A549 (cell line): ENCODE data around the gene SSTR3. TPM values are rescaled to one million over a fixed set of nuclear protein-coding genes. Genes with fewer than 3 reads are reported as not detected.

Source experiments
- ATAC-seq, 2 experiments: fragments of 200-7000 bp in 1 of 2; fragments of >200 bp in 1 of 2; cut with Nextera tagmentation in 1 of 2; cut with Tn5 transposase in 1 of 2; 3 replicates each; pipeline versions ENCODE4 v1.8.0 to v1.9.1; 2018 to 2020; ENCODE audit warnings: mild to moderate bottlenecking in 1 of 2, moderate library complexity in 1 of 2
- CTCF ChIA-PET: fragments of 300-600 bp; sonication (Branson Sonifier 250); formaldehyde crosslinking; extraction: SDS; loops from one replicate; lab custom pipeline; 2021; ENCODE audit warnings: antibody characterized with exemption, inconsistent platforms; lab: Yijun Ruan, JAX
- POLR2A ChIA-PET: fragments of 350-600 bp; formaldehyde crosslinking; extraction: SDS; loops from one replicate; lab custom pipeline; 2021; ENCODE audit warnings: antibody characterized with exemption, inconsistent platforms; lab: Yijun Ruan, JAX
- DNase-seq, 2 experiments: peaks; one replicate each; pipeline versions ENCODE4 v3.0.0 to v3.0.0-alpha.2; 2011 to 2016; ENCODE audit warnings: low read depth in 1 of 2, low spot score in 1 of 2
- FAIRE-seq: peaks from 2 replicates; lab custom pipeline; 2011; peaks lifted over from hg19 to GRCh38; lab: Jason Lieb, UNC
- H3K27ac ChIP-seq, 2 experiments: fragments of >200 bp; sonication (Bioruptor Twin); formaldehyde crosslinking; 3 replicates each; pipeline ENCODE4 v1.5.1; 2016 to 2017
- H3K4me1 ChIP-seq: fragments of >200 bp; sonication (Bioruptor Twin); formaldehyde crosslinking; 3 replicates; pipeline ENCODE4 v1.6.1; 2016
- H3K4me2 ChIP-seq: fragments of >200 bp; sonication (Bioruptor Twin); formaldehyde crosslinking; 3 replicates; pipeline ENCODE4 v1.6.1; 2016
- H3K4me3 ChIP-seq: fragments of >200 bp; sonication (Bioruptor Twin); formaldehyde crosslinking; 3 replicates; pipeline ENCODE4 v1.5.1; 2016
- H3K9me3 ChIP-seq: fragments of >200 bp; sonication (Bioruptor Twin); formaldehyde crosslinking; 3 replicates; pipeline ENCODE4 v1.6.1; 2016
- CBX8 ChIP-seq: fragments of 200-600 bp; sonication (generic); IDR thresholded peaks from 2 replicates; pipeline ENCODE4 v1.6.1; 2016
- CHD4 ChIP-seq: fragments of 200-600 bp; sonication (generic); IDR thresholded peaks from 2 replicates; pipeline ENCODE4 v1.6.1; 2016; ENCODE audit warnings: antibody characterized with exemption, mild to moderate bottlenecking, borderline replicate concordance
- E2F6 ChIP-seq: IDR thresholded peaks from 2 replicates; pipeline ENCODE4 v1.6.1; 2012; ENCODE audit warnings: low read depth, borderline replicate concordance
- EHF ChIP-seq: fragments of 250-450 bp; sonication (Bioruptor Pico); IDR thresholded peaks from 2 replicates; pipeline ENCODE4 v1.5.0; 2020; ENCODE audit warnings: mild to moderate bottlenecking
- EHMT2 ChIP-seq: fragments of 200-600 bp; sonication (generic); IDR thresholded peaks from 2 replicates; pipeline ENCODE4 v1.6.1; 2016; ENCODE audit warnings: antibody characterized with exemption, low read depth, mild to moderate bottlenecking, moderate library complexity
- ELK1 ChIP-seq: fragments of 150-350 bp; IDR thresholded peaks from 2 replicates; pipeline ENCODE4 v1.6.1; 2014; ENCODE audit warnings: low read depth, mild to moderate bottlenecking, low read length
- ESRRA ChIP-seq: fragments of 150-350 bp; IDR thresholded peaks from 2 replicates; pipeline ENCODE4 v1.6.1; 2014; ENCODE audit warnings: mild to moderate bottlenecking, low read length, borderline replicate concordance
- GATA3 ChIP-seq: IDR thresholded peaks from 2 replicates; pipeline ENCODE4 v1.6.1; 2012; ENCODE audit warnings: borderline replicate concordance
- HDAC2 ChIP-seq: fragments of 200-600 bp; sonication (generic); IDR thresholded peaks from 2 replicates; pipeline ENCODE4 v1.6.1; 2016
- HES2 ChIP-seq: fragments of >200 bp; sonication (Bioruptor Twin); formaldehyde crosslinking; IDR thresholded peaks from 2 replicates; pipeline ENCODE4 v1.6.1; 2016
- HOXB5 ChIP-seq: fragments of 250-450 bp; sonication (Bioruptor Pico); IDR thresholded peaks from 2 replicates; pipeline ENCODE4 v1.5.0; 2020; ENCODE audit warnings: mild to moderate bottlenecking, moderate library complexity
- JUN ChIP-seq, 2 experiments: fragments of >200 bp; sonication (Bioruptor Twin); formaldehyde crosslinking; IDR thresholded peaks; 2 replicates in 1 of 2; 3 replicates in 1 of 2; pipeline ENCODE4 v1.6.1; 2016 to 2017
- JUNB ChIP-seq: fragments of >200 bp; sonication (Bioruptor Twin); formaldehyde crosslinking; IDR thresholded peaks from 2 replicates; pipeline ENCODE4 v1.6.1; 2016
- MAX ChIP-seq: IDR thresholded peaks from 2 replicates; pipeline ENCODE4 v1.6.1; 2012
- MYC ChIP-seq: IDR thresholded peaks from 2 replicates; pipeline ENCODE4 v1.6.1; 2012; ENCODE audit warnings: mild to moderate bottlenecking, inconsistent platforms, low read length, improper control_type of control experiment, borderline replicate concordance
- NR3C1 ChIP-seq: fragments of >200 bp; sonication (Bioruptor Twin); formaldehyde crosslinking; IDR thresholded peaks from 3 replicates; pipeline ENCODE4 v1.6.1; 2017
- PBX3 ChIP-seq: IDR thresholded peaks from 2 replicates; pipeline ENCODE4 v1.6.1; 2012
- PHF8 ChIP-seq: fragments of 200-600 bp; sonication (generic); IDR thresholded peaks from 2 replicates; pipeline ENCODE4 v1.6.1; 2016; ENCODE audit warnings: low read depth, mild to moderate bottlenecking, antibody characterized with exemption, moderate library complexity, borderline replicate concordance
- RCOR1 ChIP-seq: fragments of 150-350 bp; IDR thresholded peaks from 2 replicates; pipeline ENCODE4 v1.6.1; 2014; ENCODE audit warnings: antibody characterized with exemption, low read length, low read depth
- REST ChIP-seq: fragments of 200-600 bp; sonication (generic); IDR thresholded peaks from 2 replicates; pipeline ENCODE4 v1.6.1; 2016; ENCODE audit warnings: antibody characterized with exemption, mild to moderate bottlenecking, moderate library complexity
- RNF2 ChIP-seq: fragments of 200-600 bp; sonication (generic); IDR thresholded peaks from 2 replicates; pipeline ENCODE4 v1.6.1; 2016; ENCODE audit warnings: low read depth, mild to moderate bottlenecking, antibody characterized with exemption, moderate library complexity, borderline replicate concordance
- SMC3 ChIP-seq: fragments of >200 bp; sonication (Bioruptor Twin); formaldehyde crosslinking; IDR thresholded peaks from 3 replicates; pipeline ENCODE4 v1.6.1; 2018; ENCODE audit warnings: inconsistent platforms
- TP53 ChIP-seq: fragments of 250-450 bp; sonication (Bioruptor Pico); IDR thresholded peaks from 2 replicates; pipeline ENCODE4 v1.5.0; 2021; ENCODE audit warnings: mild to moderate bottlenecking, moderate library complexity
- WGBS: methylation state at CpG from one replicate; pipeline ENCODE4 v1.1.6; 2017; ENCODE audit errors: missing lambda C conversion rate; 5-methylcytosine and 5-hydroxymethylcytosine counted together
- polyA plus RNA-seq, 4 experiments: library from polyadenylated mRNA; depleted of rRNA in 3 of 4; stranded (reverse); fragments of >200 nt; fragmentation: RNase III in 1 of 4; extraction: RNeasy Plus Mini Kit Qiagen cat#74134 plus additional on column Dnase treatment in 1 of 4; gene quantifications; 2 replicates in 3 of 4; 3 replicates in 1 of 4; pipeline ENCODE4 v1.2.3, GENCODE V29; 2011 to 2017

SSTR3 gene
- polyA plus RNA-seq, 2 of the 4 experiments (the other 2 are of a cell fraction), result not detected

GRCh38 chr22:37228106-37229011 lies 16.1 kb upstream of the SSTR3 start:
- DNase-seq (no peak), ATAC-seq (0 out of 6 replicates have a peak, but pooled peaks of 1 of the 2 experiments have one; percentile 8), FAIRE-seq (no peak)
- CTCF ChIA-PET, result interaction anchor here (0.8 to 4.6 kb wide), 5 partner anchors 17 to 32 kb away, joined by 3 to 30 read pairs (median 4); no protein-coding TSS in a partner anchor
- Histone ChIP-seq H3K4me2 (peak overlapping the region; percentile 46), H3K9me3 (no peaks in the 10 kb centered on the region), H3K27ac (peak overlapping the region; percentile 55 to 81; a peak in 4 of 6 replicates), H3K4me1 (peaks cover 26% of the 10 kb centered on the region), H3K4me3 (no peak overlapping the region)
- 71% methylated on average over 14 of the region's 20 CpGs for WGBS
- POLR2A ChIA-PET, result no interaction called here
- TF ChIP-seq E2F6, result no peak
- TF ChIP-seq PBX3, result no peak
- TF ChIP-seq NR3C1, result no peak
- TF ChIP-seq HES2, result no peak
- no peak for TF ChIP-seq EHF (CRISPR knock-in tag)
- no peak for TF ChIP-seq EHMT2
- TF ChIP-seq HDAC2, result no peak
- no peak for TF ChIP-seq MYC
- TF ChIP-seq HOXB5 (CRISPR knock-in tag), result no peak
- TF ChIP-seq JUN (IDR thresholded peaks at IDR 0.05), result no peak
- TF ChIP-seq GATA3, result no peak
- TF ChIP-seq CHD4, result no peak
- no peak for TF ChIP-seq ESRRA
- TF ChIP-seq MAX, result no peak
- no peak for TF ChIP-seq REST
- TF ChIP-seq PHF8, result no peak

- FAIRE-seq, result no peak
- ATAC-seq, result no peak
- Histone ChIP-seq H3K4me2 (no peak overlapping the region), H3K4me3 (no peak overlapping the region), H3K4me1 (peaks cover 26% of the 10 kb centered on the region), H3K9me3 (no peaks in the 10 kb centered on the region), H3K27ac (no peak overlapping the region)
- TF ChIP-seq RNF2 (no peak), CBX8 (no peak), ELK1 (no peak), TP53 (CRISPR knock-in tag) (no peak), JUNB (no peak), MAX (no peak), RCOR1 (no peak), SMC3 (no peak), HOXB5 (CRISPR knock-in tag) (no peak)
- ChIA-PET CTCF (interaction anchor here (1.1 to 2.3 kb wide), 4 partner anchors 10 to 34 kb away, joined by 4 to 15 read pairs (median 5); no protein-coding TSS in a partner anchor), POLR2A (no interaction called here)
- DNase-seq, result no peak
- 55% methylated on average over 5 of the region's 14 CpGs for WGBS
Observed at GRCh38 chr22:37226514-37226913, 14.2 kb upstream of the SSTR3 start.
